Mesendoderm (in vitro differentiated cells): Measurements from ENCODE around the gene GBE1.

Experiments used
- DNase-seq: peaks from one replicate; pipeline ENCODE4 v3.0.0; 2013
- H2AK5ac ChIP-seq: 2 replicates; pipeline ENCODE4 v1.6.1; 2013; ENCODE audit warnings: low read length, inconsistent platforms
- H2BK120ac ChIP-seq: 2 replicates; pipeline ENCODE4 v1.6.1; 2013; ENCODE audit warnings: low read depth, mild to moderate bottlenecking, low read length, moderate library complexity, mixed read lengths
- H2BK15ac ChIP-seq: replicated peaks from 2 replicates; pipeline ENCODE4 v1.6.1; 2013; ENCODE audit warnings: low read depth, mild to moderate bottlenecking, moderate library complexity
- H2BK5ac ChIP-seq: 2 replicates; pipeline ENCODE4 v1.6.1; 2013; ENCODE audit warnings: low read length, inconsistent platforms
- H3K18ac ChIP-seq: 2 replicates; pipeline ENCODE4 v1.6.1; 2013; ENCODE audit warnings: mild to moderate bottlenecking, low read length, mixed read lengths
- H3K23ac ChIP-seq: one replicate; pipeline ENCODE4 v1.6.1; 2013; ENCODE audit warnings: low read length
- H3K27ac ChIP-seq: 2 replicates; pipeline ENCODE4 v1.5.1; 2013; ENCODE audit warnings: low read depth, mild to moderate bottlenecking, inconsistent platforms, low read length, moderate library complexity
- H3K27me3 ChIP-seq: 2 replicates; pipeline ENCODE4 v1.6.1; 2013; ENCODE audit warnings: low read length, control low read depth, mild to moderate bottlenecking, inconsistent platforms; ENCODE audit not compliant: insufficient read depth, poor library complexity
- H3K36me3 ChIP-seq: 2 replicates; pipeline ENCODE4 v1.6.1; 2013; ENCODE audit warnings: low read length, inconsistent platforms; ENCODE audit not compliant: control insufficient read depth, insufficient read depth
- H3K4ac ChIP-seq: one replicate; pipeline ENCODE4 v1.6.1; 2013; ENCODE audit warnings: low read depth, mild to moderate bottlenecking, low read length, moderate library complexity
- H3K4me1 ChIP-seq: 2 replicates; pipeline ENCODE4 v1.6.1; 2013; ENCODE audit warnings: low read depth, low read length, inconsistent platforms; ENCODE audit not compliant: control insufficient read depth
- H3K4me2 ChIP-seq: 2 replicates; pipeline ENCODE4 v1.6.1; 2013; ENCODE audit warnings: low read length
- H3K4me3 ChIP-seq: 2 replicates; pipeline ENCODE4 v1.5.1; 2013; ENCODE audit warnings: mild to moderate bottlenecking, low read length
- H3K56ac ChIP-seq: one replicate; pipeline ENCODE4 v1.6.1; 2013; ENCODE audit warnings: low read length
- H3K79me1 ChIP-seq: 2 replicates; pipeline ENCODE4 v1.6.1; 2013; ENCODE audit warnings: low read length, inconsistent platforms
- H3K79me2 ChIP-seq: 2 replicates; pipeline ENCODE4 v1.6.1; 2013; ENCODE audit warnings: mild to moderate bottlenecking, low read length; ENCODE audit not compliant: control insufficient read depth, insufficient read depth
- H3K9ac ChIP-seq: 2 replicates; pipeline ENCODE4 v1.6.1; 2013; ENCODE audit warnings: low read length, inconsistent platforms
- H4K5ac ChIP-seq: one replicate; pipeline ENCODE4 v1.6.1; 2013; ENCODE audit warnings: low read length
- H4K8ac ChIP-seq: one replicate; pipeline ENCODE4 v1.6.1; 2013; ENCODE audit warnings: low read depth, mild to moderate bottlenecking, control low read depth, low read length, moderate library complexity
- WGBS: extraction: QIAGEN DNeasy Blood & Tissue Kit; methylation state at CpG from one replicate; pipeline ENCODE4 v1.1.7; 2013; ENCODE audit warnings: low lambda C conversion rate, missing lambda C conversion rate; ENCODE audit not compliant: insufficient coverage; ENCODE audit errors: extremely low coverage; 5-methylcytosine and 5-hydroxymethylcytosine counted together

GBE1 gene

GRCh38 chr3:81709606-81710005 lies 51.8 kb downstream of the GBE1 start:
- no peaks in the 10 kb centered on the region for H3K4me1 ChIP-seq
- no peaks in the 10 kb centered on the region for H3K27me3 ChIP-seq
- H2BK15ac ChIP-seq, result no peak overlapping the region
- no peak overlapping the region for H3K9ac ChIP-seq
- H2BK120ac ChIP-seq, result no peak overlapping the region
- no peak overlapping the region for H3K23ac ChIP-seq
- DNase-seq, result no peak
- H3K4me3 ChIP-seq, result no peak overlapping the region
- H3K56ac ChIP-seq, result no peak overlapping the region
- H3K36me3 ChIP-seq, result no peaks in the 10 kb centered on the region
- no peak overlapping the region for H2AK5ac ChIP-seq
- no peaks in the 10 kb centered on the region for H3K79me2 ChIP-seq
- no peak overlapping the region for H3K18ac ChIP-seq
- H3K4me2 ChIP-seq, result no peak overlapping the region
- no peak overlapping the region for H4K5ac ChIP-seq
- H2BK5ac ChIP-seq, result no peak overlapping the region
- no peak overlapping the region for H4K8ac ChIP-seq
- H3K79me1 ChIP-seq, result no peaks in the 10 kb centered on the region
- no peak overlapping the region for H3K4ac ChIP-seq
- no peak overlapping the region for H3K27ac ChIP-seq
- WGBS, result no CpG with 5 or more reads among the region's 2 CpGs

GRCh38 chr3:81707996-81708395 lies 53.4 kb downstream of the GBE1 start:
- H2BK5ac ChIP-seq, result no peak overlapping the region
- no peak overlapping the region for H3K23ac ChIP-seq
- no peak overlapping the region for H3K4me2 ChIP-seq
- H3K27me3 ChIP-seq, result no peaks in the 10 kb centered on the region
- no peak overlapping the region for H2BK120ac ChIP-seq
- H3K79me2 ChIP-seq, result no peaks in the 10 kb centered on the region
- H3K18ac ChIP-seq, result no peak overlapping the region
- no peak for DNase-seq
- H4K5ac ChIP-seq, result no peak overlapping the region
- H4K8ac ChIP-seq, result no peak overlapping the region
- no peaks in the 10 kb centered on the region for H3K79me1 ChIP-seq
- no peaks in the 10 kb centered on the region for H3K4me1 ChIP-seq
- no peak overlapping the region for H3K4ac ChIP-seq
- H2BK15ac ChIP-seq, result no peak overlapping the region
- no peak overlapping the region for H3K4me3 ChIP-seq
- no peak overlapping the region for H2AK5ac ChIP-seq
- H3K36me3 ChIP-seq, result no peaks in the 10 kb centered on the region
- no peak overlapping the region for H3K56ac ChIP-seq
- H3K9ac ChIP-seq, result no peak overlapping the region
- H3K27ac ChIP-seq, result no peak overlapping the region

- no peak for DNase-seq
- Histone ChIP-seq H3K4ac (no peak overlapping the region), H3K56ac (no peak overlapping the region), H3K4me3 (no peak overlapping the region), H2BK120ac (no peak overlapping the region), H2BK5ac (no peak overlapping the region), H3K18ac (no peak overlapping the region), H2BK15ac (no peak overlapping the region), H4K8ac (no peak overlapping the region), H3K79me2 (no peaks in the 10 kb centered on the region), H4K5ac (no peak overlapping the region), H3K9ac (no peak overlapping the region), H3K27me3 (no peaks in the 10 kb centered on the region), H3K36me3 (no peaks in the 10 kb centered on the region), H3K4me1 (no peaks in the 10 kb centered on the region), H3K4me2 (no peak overlapping the region), H2AK5ac (no peak overlapping the region), H3K79me1 (no peaks in the 10 kb centered on the region), H3K27ac (no peak overlapping the region), H3K23ac (no peak overlapping the region)
- WGBS, result no CpG with 5 or more reads among the region's 2 CpGs
These were observed 59.3 kb downstream of the GBE1 start for GRCh38 chr3:81702126-81702525.

- WGBS, result no CpG with 5 or more reads among the region's 8 CpGs
- Histone ChIP-seq H3K4me2 (no peak overlapping the region), H2BK15ac (no peak overlapping the region), H3K27ac (no peak overlapping the region), H3K56ac (no peak overlapping the region), H2BK5ac (no peak overlapping the region), H3K27me3 (no peaks in the 10 kb centered on the region), H2BK120ac (no peak overlapping the region), H3K79me2 (no peaks in the 10 kb centered on the region), H3K23ac (no peak overlapping the region), H4K8ac (no peak overlapping the region), H3K4ac (no peak overlapping the region), H3K9ac (no peak overlapping the region), H3K4me3 (no peak overlapping the region), H3K18ac (no peak overlapping the region), H3K36me3 (no peaks in the 10 kb centered on the region), H2AK5ac (no peak overlapping the region), H3K4me1 (no peaks in the 10 kb centered on the region), H4K5ac (no peak overlapping the region), H3K79me1 (no peaks in the 10 kb centered on the region)
- DNase-seq, result no peak
These were observed 61.7 kb downstream of the GBE1 start for GRCh38 chr3:81699536-81700320.

- H2BK5ac ChIP-seq, result no peak overlapping the region
- H3K36me3 ChIP-seq, result no peaks in the 10 kb centered on the region
- no peak overlapping the region for H3K27ac ChIP-seq
- no CpG with 5 or more reads among the region's 3 CpGs for WGBS
- no peak overlapping the region for H3K4me2 ChIP-seq
- H3K79me1 ChIP-seq, result no peaks in the 10 kb centered on the region
- H3K56ac ChIP-seq, result no peak overlapping the region
- no peak overlapping the region for H3K23ac ChIP-seq
- H3K79me2 ChIP-seq, result no peaks in the 10 kb centered on the region
- H3K18ac ChIP-seq, result no peak overlapping the region
- no peak overlapping the region for H2BK120ac ChIP-seq
- H4K8ac ChIP-seq, result no peak overlapping the region
- H3K4me1 ChIP-seq, result no peaks in the 10 kb centered on the region
- no peak overlapping the region for H3K9ac ChIP-seq
- no peak for DNase-seq
- H3K4ac ChIP-seq, result no peak overlapping the region
- no peak overlapping the region for H2BK15ac ChIP-seq
- no peak overlapping the region for H2AK5ac ChIP-seq
- H4K5ac ChIP-seq, result no peak overlapping the region
- H3K27me3 ChIP-seq, result no peaks in the 10 kb centered on the region
- no peak overlapping the region for H3K4me3 ChIP-seq
These were observed 65.4 kb downstream of the GBE1 start for GRCh38 chr3:81696090-81696489.

- H2BK5ac ChIP-seq, result no peak overlapping the region
- no peak overlapping the region for H3K27ac ChIP-seq
- no peak overlapping the region for H3K23ac ChIP-seq
- no CpG with 5 or more reads among the region's 2 CpGs for WGBS
- H3K79me1 ChIP-seq, result no peaks in the 10 kb centered on the region
- no peaks in the 10 kb centered on the region for H3K4me1 ChIP-seq
- H3K4me3 ChIP-seq, result no peak overlapping the region
- H3K36me3 ChIP-seq, result no peaks in the 10 kb centered on the region
- no peak overlapping the region for H4K8ac ChIP-seq
- no peaks in the 10 kb centered on the region for H3K79me2 ChIP-seq
- no peak for DNase-seq
- H3K18ac ChIP-seq, result no peak overlapping the region
- no peak overlapping the region for H3K9ac ChIP-seq
- no peak overlapping the region for H3K4me2 ChIP-seq
- no peak overlapping the region for H2BK120ac ChIP-seq
- no peak overlapping the region for H2BK15ac ChIP-seq
- H3K4ac ChIP-seq, result no peak overlapping the region
- H3K27me3 ChIP-seq, result no peaks in the 10 kb centered on the region
- H4K5ac ChIP-seq, result no peak overlapping the region
- H3K56ac ChIP-seq, result no peak overlapping the region
- no peak overlapping the region for H2AK5ac ChIP-seq
These were observed 66.1 kb downstream of the GBE1 start for GRCh38 chr3:81695302-81695701.
